WTC11 (cell line): ENCODE results near the gene KHDRBS1.

Experiments used
- ESRRA ChIP-seq: sonication (generic); formaldehyde crosslinking; IDR thresholded peaks from 2 replicates; pipeline ENCODE4 v1.8.1; 2022; ENCODE audit warnings: mild to moderate bottlenecking, missing genetic modification reagents, borderline replicate concordance
- JUN ChIP-seq: sonication (generic); formaldehyde crosslinking; IDR thresholded peaks from 2 replicates; pipeline ENCODE4 v1.8.0; 2023; ENCODE audit warnings: mild to moderate bottlenecking, missing genetic modification reagents
- RELA ChIP-seq: sonication (generic); formaldehyde crosslinking; IDR thresholded peaks from 2 replicates; pipeline ENCODE4 v1.8.1; 2022; ENCODE audit warnings: missing genetic modification reagents, mild to moderate bottlenecking, borderline replicate concordance
- RORB ChIP-seq: fragments of 250-450 bp; sonication (Bioruptor Pico); IDR thresholded peaks from 2 replicates; pipeline ENCODE4 v1.9.0; 2021; ENCODE audit warnings: mild to moderate bottlenecking
- TCF7 ChIP-seq: sonication (generic); formaldehyde crosslinking; IDR thresholded peaks from 2 replicates; pipeline ENCODE4 v1.8.0; 2022; ENCODE audit warnings: mild to moderate bottlenecking, low read depth, missing genetic modification reagents, moderate library complexity
- TP53 ChIP-seq: sonication (generic); formaldehyde crosslinking; IDR thresholded peaks from 2 replicates; pipeline ENCODE4 v1.8.1; 2023; ENCODE audit warnings: mild to moderate bottlenecking, missing genetic modification reagents
- TF ChIP-seq, protein P1 (sequence below): fragments of 200-600 bp; IDR thresholded peaks from 2 replicates; pipeline ENCODE4 v1.8.0; 2022; ENCODE audit warnings: antibody characterized with exemption
- TF ChIP-seq, protein P2 (sequence below): sonication (generic); formaldehyde crosslinking; IDR thresholded peaks from 2 replicates; pipeline ENCODE4 v1.8.1; 2023; ENCODE audit warnings: mild to moderate bottlenecking, missing genetic modification reagents, moderate library complexity
- TF ChIP-seq, protein P3 (sequence below): sonication (generic); formaldehyde crosslinking; IDR thresholded peaks from 2 replicates; pipeline ENCODE4 v1.8.1; 2022; ENCODE audit warnings: low read depth, missing genetic modification reagents, borderline replicate concordance
- TF ChIP-seq, protein P4 (sequence below): sonication (generic); formaldehyde crosslinking; IDR thresholded peaks from 2 replicates; pipeline ENCODE4 v1.8.0; 2022; ENCODE audit warnings: mild to moderate bottlenecking, missing genetic modification reagents
- TF ChIP-seq, protein P5 (sequence below): sonication (generic); formaldehyde crosslinking; IDR thresholded peaks from 2 replicates; pipeline ENCODE4 v1.8.0; 2023; ENCODE audit warnings: mild to moderate bottlenecking, missing genetic modification reagents

DNA sequence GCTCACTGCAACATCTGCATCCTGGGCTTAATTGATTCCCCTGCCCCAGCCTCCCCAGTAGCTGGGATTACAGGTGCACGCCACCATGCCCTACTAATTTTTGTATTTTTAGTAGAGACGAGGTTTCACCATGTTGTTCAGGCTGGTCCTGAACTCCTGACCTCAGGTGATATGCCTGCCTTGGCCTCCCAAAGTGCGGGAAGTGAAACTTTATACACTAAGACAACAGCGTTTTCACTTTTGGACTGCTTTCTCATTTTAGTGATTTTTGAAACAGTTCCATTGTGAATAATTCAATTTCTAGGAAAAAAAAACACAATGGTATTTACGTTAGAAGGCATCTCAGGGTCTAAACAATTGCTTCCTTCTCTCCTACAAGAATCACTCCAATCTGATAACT lies 11.8 kb upstream of the KHDRBS1 start:
- TF ChIP-seq, protein P1, sequence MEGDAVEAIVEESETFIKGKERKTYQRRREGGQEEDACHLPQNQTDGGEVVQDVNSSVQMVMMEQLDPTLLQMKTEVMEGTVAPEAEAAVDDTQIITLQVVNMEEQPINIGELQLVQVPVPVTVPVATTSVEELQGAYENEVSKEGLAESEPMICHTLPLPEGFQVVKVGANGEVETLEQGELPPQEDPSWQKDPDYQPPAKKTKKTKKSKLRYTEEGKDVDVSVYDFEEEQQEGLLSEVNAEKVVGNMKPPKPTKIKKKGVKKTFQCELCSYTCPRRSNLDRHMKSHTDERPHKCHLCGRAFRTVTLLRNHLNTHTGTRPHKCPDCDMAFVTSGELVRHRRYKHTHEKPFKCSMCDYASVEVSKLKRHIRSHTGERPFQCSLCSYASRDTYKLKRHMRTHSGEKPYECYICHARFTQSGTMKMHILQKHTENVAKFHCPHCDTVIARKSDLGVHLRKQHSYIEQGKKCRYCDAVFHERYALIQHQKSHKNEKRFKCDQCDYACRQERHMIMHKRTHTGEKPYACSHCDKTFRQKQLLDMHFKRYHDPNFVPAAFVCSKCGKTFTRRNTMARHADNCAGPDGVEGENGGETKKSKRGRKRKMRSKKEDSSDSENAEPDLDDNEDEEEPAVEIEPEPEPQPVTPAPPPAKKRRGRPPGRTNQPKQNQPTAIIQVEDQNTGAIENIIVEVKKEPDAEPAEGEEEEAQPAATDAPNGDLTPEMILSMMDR, result no peak
- TF ChIP-seq, protein P2, sequence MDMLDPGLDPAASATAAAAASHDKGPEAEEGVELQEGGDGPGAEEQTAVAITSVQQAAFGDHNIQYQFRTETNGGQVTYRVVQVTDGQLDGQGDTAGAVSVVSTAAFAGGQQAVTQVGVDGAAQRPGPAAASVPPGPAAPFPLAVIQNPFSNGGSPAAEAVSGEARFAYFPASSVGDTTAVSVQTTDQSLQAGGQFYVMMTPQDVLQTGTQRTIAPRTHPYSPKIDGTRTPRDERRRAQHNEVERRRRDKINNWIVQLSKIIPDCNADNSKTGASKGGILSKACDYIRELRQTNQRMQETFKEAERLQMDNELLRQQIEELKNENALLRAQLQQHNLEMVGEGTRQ (CRISPR knock-in tag), result no peak
- TF ChIP-seq, protein P3, sequence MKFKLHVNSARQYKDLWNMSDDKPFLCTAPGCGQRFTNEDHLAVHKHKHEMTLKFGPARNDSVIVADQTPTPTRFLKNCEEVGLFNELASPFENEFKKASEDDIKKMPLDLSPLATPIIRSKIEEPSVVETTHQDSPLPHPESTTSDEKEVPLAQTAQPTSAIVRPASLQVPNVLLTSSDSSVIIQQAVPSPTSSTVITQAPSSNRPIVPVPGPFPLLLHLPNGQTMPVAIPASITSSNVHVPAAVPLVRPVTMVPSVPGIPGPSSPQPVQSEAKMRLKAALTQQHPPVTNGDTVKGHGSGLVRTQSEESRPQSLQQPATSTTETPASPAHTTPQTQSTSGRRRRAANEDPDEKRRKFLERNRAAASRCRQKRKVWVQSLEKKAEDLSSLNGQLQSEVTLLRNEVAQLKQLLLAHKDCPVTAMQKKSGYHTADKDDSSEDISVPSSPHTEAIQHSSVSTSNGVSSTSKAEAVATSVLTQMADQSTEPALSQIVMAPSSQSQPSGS (CRISPR knock-in tag), result no peak
- TF ChIP-seq JUN (CRISPR knock-in tag) (no peak), ESRRA (CRISPR knock-in tag) (no peak), RELA (no peak), TP53 (CRISPR knock-in tag) (no peak), RORB (CRISPR knock-in tag) (no peak), TCF7 (no peak)
- TF ChIP-seq, protein P4, sequence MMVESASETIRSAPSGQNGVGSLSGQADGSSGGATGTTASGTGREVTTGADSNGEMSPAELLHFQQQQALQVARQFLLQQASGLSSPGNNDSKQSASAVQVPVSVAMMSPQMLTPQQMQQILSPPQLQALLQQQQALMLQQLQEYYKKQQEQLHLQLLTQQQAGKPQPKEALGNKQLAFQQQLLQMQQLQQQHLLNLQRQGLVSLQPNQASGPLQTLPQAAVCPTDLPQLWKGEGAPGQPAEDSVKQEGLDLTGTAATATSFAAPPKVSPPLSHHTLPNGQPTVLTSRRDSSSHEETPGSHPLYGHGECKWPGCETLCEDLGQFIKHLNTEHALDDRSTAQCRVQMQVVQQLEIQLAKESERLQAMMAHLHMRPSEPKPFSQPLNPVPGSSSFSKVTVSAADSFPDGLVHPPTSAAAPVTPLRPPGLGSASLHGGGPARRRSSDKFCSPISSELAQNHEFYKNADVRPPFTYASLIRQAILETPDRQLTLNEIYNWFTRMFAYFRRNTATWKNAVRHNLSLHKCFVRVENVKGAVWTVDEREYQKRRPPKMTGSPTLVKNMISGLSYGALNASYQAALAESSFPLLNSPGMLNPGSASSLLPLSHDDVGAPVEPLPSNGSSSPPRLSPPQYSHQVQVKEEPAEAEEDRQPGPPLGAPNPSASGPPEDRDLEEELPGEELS (CRISPR knock-in tag), result no peak
- TF ChIP-seq, protein P5, sequence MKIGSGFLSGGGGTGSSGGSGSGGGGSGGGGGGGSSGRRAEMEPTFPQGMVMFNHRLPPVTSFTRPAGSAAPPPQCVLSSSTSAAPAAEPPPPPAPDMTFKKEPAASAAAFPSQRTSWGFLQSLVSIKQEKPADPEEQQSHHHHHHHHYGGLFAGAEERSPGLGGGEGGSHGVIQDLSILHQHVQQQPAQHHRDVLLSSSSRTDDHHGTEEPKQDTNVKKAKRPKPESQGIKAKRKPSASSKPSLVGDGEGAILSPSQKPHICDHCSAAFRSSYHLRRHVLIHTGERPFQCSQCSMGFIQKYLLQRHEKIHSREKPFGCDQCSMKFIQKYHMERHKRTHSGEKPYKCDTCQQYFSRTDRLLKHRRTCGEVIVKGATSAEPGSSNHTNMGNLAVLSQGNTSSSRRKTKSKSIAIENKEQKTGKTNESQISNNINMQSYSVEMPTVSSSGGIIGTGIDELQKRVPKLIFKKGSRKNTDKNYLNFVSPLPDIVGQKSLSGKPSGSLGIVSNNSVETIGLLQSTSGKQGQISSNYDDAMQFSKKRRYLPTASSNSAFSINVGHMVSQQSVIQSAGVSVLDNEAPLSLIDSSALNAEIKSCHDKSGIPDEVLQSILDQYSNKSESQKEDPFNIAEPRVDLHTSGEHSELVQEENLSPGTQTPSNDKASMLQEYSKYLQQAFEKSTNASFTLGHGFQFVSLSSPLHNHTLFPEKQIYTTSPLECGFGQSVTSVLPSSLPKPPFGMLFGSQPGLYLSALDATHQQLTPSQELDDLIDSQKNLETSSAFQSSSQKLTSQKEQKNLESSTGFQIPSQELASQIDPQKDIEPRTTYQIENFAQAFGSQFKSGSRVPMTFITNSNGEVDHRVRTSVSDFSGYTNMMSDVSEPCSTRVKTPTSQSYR (CRISPR knock-in tag), result no peak
